Loucy (cell line): ENCODE measurements around the gene CALN1.
A peak's percentile ranks its signal among the peaks of the same experiment; 100 is the strongest.

Experiments used
- H2AFZ ChIP-seq: fragments of 200-600 bp; sonication (generic); 2 replicates; pipeline ENCODE4 v1.6.0; 2016; ENCODE audit warnings: antibody characterized with exemption, mild to moderate bottlenecking, low read length, moderate library complexity
- H3F3A ChIP-seq: fragments of 200-600 bp; 2 replicates; pipeline ENCODE4 v1.6.0; 2016; ENCODE audit warnings: antibody characterized with exemption, low read depth, mild to moderate bottlenecking
- H3K27me3 ChIP-seq: fragments of 200-600 bp; sonication (generic); 2 replicates; pipeline ENCODE4 v1.6.1; 2014; ENCODE audit warnings: low read length, mild to moderate bottlenecking; ENCODE audit not compliant: insufficient read depth, poor library complexity, severe bottlenecking
- H3K36me3 ChIP-seq: fragments of 200-600 bp; sonication (generic); 2 replicates; pipeline ENCODE4 v1.6.1; 2016; ENCODE audit warnings: low read length; ENCODE audit not compliant: insufficient read depth
- H3K4me1 ChIP-seq: fragments of 200-600 bp; sonication (generic); 2 replicates; pipeline ENCODE4 v1.5.1; 2014; ENCODE audit warnings: low read length, mild to moderate bottlenecking; ENCODE audit not compliant: insufficient read depth, poor library complexity, severe bottlenecking
- H3K4me2 ChIP-seq: fragments of 200-600 bp; sonication (generic); 2 replicates; pipeline ENCODE4 v1.6.0; 2014; ENCODE audit warnings: antibody characterized with exemption, low read length, low read depth, mild to moderate bottlenecking; ENCODE audit not compliant: poor library complexity, severe bottlenecking
- H3K4me3 ChIP-seq: fragments of 200-600 bp; sonication (generic); 2 replicates; pipeline ENCODE4 v1.5.1; 2014; ENCODE audit warnings: low read length, mild to moderate bottlenecking, mixed read lengths; ENCODE audit not compliant: poor library complexity, severe bottlenecking
- H3K79me2 ChIP-seq: fragments of 200-600 bp; sonication (generic); 2 replicates; pipeline ENCODE4 v1.6.1; 2014; ENCODE audit warnings: low read length; ENCODE audit not compliant: insufficient read depth
- H3K9ac ChIP-seq: fragments of 200-600 bp; sonication (generic); 2 replicates; pipeline ENCODE4 v1.6.0; 2014; ENCODE audit warnings: mild to moderate bottlenecking, low read depth, low read length, moderate library complexity; ENCODE audit not compliant: poor library complexity, severe bottlenecking
- H3K9me2 ChIP-seq: fragments of 200-600 bp; sonication (generic); replicated peaks from 2 replicates; pipeline ENCODE4 v1.6.1; 2016; ENCODE audit warnings: low read depth, low read length, mixed read lengths
- H3K9me3 ChIP-seq: fragments of 200-600 bp; sonication (generic); 2 replicates; pipeline ENCODE4 v1.6.1; 2014; ENCODE audit warnings: mild to moderate bottlenecking, antibody characterized with exemption, low read length, low read depth; ENCODE audit not compliant: insufficient read depth
- H4K20me1 ChIP-seq: fragments of 200-600 bp; sonication (generic); 2 replicates; pipeline ENCODE4 v1.6.0; 2014; ENCODE audit warnings: antibody characterized with exemption, low read length, mild to moderate bottlenecking; ENCODE audit not compliant: insufficient read depth, poor library complexity, severe bottlenecking
- CTCF ChIP-seq: fragments of 200-600 bp; sonication (generic); conservative IDR thresholded peaks from 2 replicates; pipeline ENCODE4 v1.5.1; 2014; ENCODE audit warnings: mild to moderate bottlenecking, antibody characterized with exemption, low read length
- EZH2phosphoT487 ChIP-seq: fragments of 200-600 bp; IDR thresholded peaks from 2 replicates; pipeline ENCODE4 v1.6.1; 2018; ENCODE audit warnings: antibody characterized with exemption, mild to moderate bottlenecking, moderate library complexity, borderline replicate concordance

The CALN1 gene

GRCh38 chr7:71851776-71852498 is 560.2 kb downstream of the CALN1 start:
- H3K36me3 ChIP-seq = no peaks in the 10 kb centered on the region
- H2AFZ ChIP-seq = no peak overlapping the region
- H3K9me2 ChIP-seq = no peaks in the 10 kb centered on the region
- H3K79me2 ChIP-seq = no peaks in the 10 kb centered on the region
- no peaks in the 10 kb centered on the region for H4K20me1 ChIP-seq
- H3K4me3 ChIP-seq = no peak overlapping the region
- no peak overlapping the region for H3K9ac ChIP-seq
- H3F3A ChIP-seq = no peaks in the 10 kb centered on the region
- H3K4me2 ChIP-seq = no peak overlapping the region
- H3K4me1 ChIP-seq = no peaks in the 10 kb centered on the region
- no peaks in the 10 kb centered on the region for H3K27me3 ChIP-seq
- no peaks in the 10 kb centered on the region for H3K9me3 ChIP-seq
- no peak for TF ChIP-seq EZH2phosphoT487
- no peak for TF ChIP-seq CTCF

- H3K9me3 ChIP-seq = no peaks in the 10 kb centered on the region
- H3K9me2 ChIP-seq = no peaks in the 10 kb centered on the region
- H2AFZ ChIP-seq = no peak overlapping the region
- H4K20me1 ChIP-seq = no peaks in the 10 kb centered on the region
- H3K4me3 ChIP-seq = no peak overlapping the region
- H3K27me3 ChIP-seq = no peaks in the 10 kb centered on the region
- no peaks in the 10 kb centered on the region for H3K79me2 ChIP-seq
- no peaks in the 10 kb centered on the region for H3F3A ChIP-seq
- TF ChIP-seq EZH2phosphoT487 = no peak
- no peak for TF ChIP-seq CTCF
- H3K36me3 ChIP-seq = no peaks in the 10 kb centered on the region
- H3K9ac ChIP-seq = no peak overlapping the region
- no peak overlapping the region for H3K4me2 ChIP-seq
- no peaks in the 10 kb centered on the region for H3K4me1 ChIP-seq
Measured at GRCh38 chr7:71846160-71846559, 566.0 kb downstream of the CALN1 start.

- Histone ChIP-seq H4K20me1 (no peaks in the 10 kb centered on the region), H2AFZ (no peak overlapping the region), H3K9me2 (no peaks in the 10 kb centered on the region), H3K9ac (no peak overlapping the region), H3K4me1 (no peaks in the 10 kb centered on the region), H3K4me2 (no peak overlapping the region), H3K4me3 (no peak overlapping the region), H3F3A (no peaks in the 10 kb centered on the region), H3K9me3 (no peaks in the 10 kb centered on the region), H3K79me2 (no peaks in the 10 kb centered on the region), H3K36me3 (no peaks in the 10 kb centered on the region), H3K27me3 (no peaks in the 10 kb centered on the region)
- TF ChIP-seq CTCF = peak; percentile 47
- no peak for TF ChIP-seq EZH2phosphoT487
Measured at GRCh38 chr7:71843676-71844075, 568.5 kb downstream of the CALN1 start.
